Brain microvascular endothelial cell (primary cell): ENCODE results near the gene STXBP3.
A peak's percentile ranks its signal among the peaks of the same experiment; 100 is the strongest.

Experiments used
- DNase-seq: peaks from one replicate; pipeline ENCODE4 v3.0.0-alpha.2; 2020
- H3K27ac ChIP-seq: fragments of 250-450 bp; sonication (Bioruptor Pico); 2 replicates; pipeline ENCODE4 v1.5.1; 2020; ENCODE audit warnings: mild to moderate bottlenecking, moderate library complexity
- H3K27me3 ChIP-seq: fragments of 250-450 bp; sonication (Bioruptor Pico); replicated peaks from 2 replicates; pipeline ENCODE4 v1.5.1; 2020; ENCODE audit warnings: mild to moderate bottlenecking
- H3K36me3 ChIP-seq: fragments of 250-450 bp; sonication (Bioruptor Pico); replicated peaks from 2 replicates; pipeline ENCODE4 v1.5.1; 2020; ENCODE audit warnings: mild to moderate bottlenecking
- H3K4me3 ChIP-seq: 2 replicates; pipeline ENCODE4 v1.5.1; 2011; ENCODE audit warnings: low read depth, mild to moderate bottlenecking, control low read depth, low read length, moderate library complexity
- in situ Hi-C: cut with HindIII; loops from 2 replicates; pipeline ENCODE4 v1.10.0; 2017; ENCODE audit warnings: low sequenced_read_pairs, low pct_ligation_motif_present
- TF ChIP-seq, protein P1 (sequence below): IDR thresholded peaks from 2 replicates; pipeline ENCODE4 v1.5.1; 2011; ENCODE audit warnings: low read depth, mild to moderate bottlenecking, moderate library complexity, low read length, control low read depth, inconsistent platforms; ENCODE audit errors: missing control alignments

The STXBP3 gene

GRCh38 chr1:108829498-108829916, 83.0 kb downstream of the STXBP3 start:
- H3K4me3 ChIP-seq = no peak overlapping the region
- H3K27me3 ChIP-seq = no peaks in the 10 kb centered on the region
- in situ Hi-C loops = loop anchor here (10.0 kb wide), 1 partner anchor 65 kb away; no protein-coding TSS in a partner anchor
- TF ChIP-seq, protein P1, sequence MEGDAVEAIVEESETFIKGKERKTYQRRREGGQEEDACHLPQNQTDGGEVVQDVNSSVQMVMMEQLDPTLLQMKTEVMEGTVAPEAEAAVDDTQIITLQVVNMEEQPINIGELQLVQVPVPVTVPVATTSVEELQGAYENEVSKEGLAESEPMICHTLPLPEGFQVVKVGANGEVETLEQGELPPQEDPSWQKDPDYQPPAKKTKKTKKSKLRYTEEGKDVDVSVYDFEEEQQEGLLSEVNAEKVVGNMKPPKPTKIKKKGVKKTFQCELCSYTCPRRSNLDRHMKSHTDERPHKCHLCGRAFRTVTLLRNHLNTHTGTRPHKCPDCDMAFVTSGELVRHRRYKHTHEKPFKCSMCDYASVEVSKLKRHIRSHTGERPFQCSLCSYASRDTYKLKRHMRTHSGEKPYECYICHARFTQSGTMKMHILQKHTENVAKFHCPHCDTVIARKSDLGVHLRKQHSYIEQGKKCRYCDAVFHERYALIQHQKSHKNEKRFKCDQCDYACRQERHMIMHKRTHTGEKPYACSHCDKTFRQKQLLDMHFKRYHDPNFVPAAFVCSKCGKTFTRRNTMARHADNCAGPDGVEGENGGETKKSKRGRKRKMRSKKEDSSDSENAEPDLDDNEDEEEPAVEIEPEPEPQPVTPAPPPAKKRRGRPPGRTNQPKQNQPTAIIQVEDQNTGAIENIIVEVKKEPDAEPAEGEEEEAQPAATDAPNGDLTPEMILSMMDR = no peak
- H3K27ac ChIP-seq = peak overlapping the region; percentile 96
- no peaks in the 10 kb centered on the region for H3K36me3 ChIP-seq
- peak; percentile 35 for DNase-seq

DNA sequence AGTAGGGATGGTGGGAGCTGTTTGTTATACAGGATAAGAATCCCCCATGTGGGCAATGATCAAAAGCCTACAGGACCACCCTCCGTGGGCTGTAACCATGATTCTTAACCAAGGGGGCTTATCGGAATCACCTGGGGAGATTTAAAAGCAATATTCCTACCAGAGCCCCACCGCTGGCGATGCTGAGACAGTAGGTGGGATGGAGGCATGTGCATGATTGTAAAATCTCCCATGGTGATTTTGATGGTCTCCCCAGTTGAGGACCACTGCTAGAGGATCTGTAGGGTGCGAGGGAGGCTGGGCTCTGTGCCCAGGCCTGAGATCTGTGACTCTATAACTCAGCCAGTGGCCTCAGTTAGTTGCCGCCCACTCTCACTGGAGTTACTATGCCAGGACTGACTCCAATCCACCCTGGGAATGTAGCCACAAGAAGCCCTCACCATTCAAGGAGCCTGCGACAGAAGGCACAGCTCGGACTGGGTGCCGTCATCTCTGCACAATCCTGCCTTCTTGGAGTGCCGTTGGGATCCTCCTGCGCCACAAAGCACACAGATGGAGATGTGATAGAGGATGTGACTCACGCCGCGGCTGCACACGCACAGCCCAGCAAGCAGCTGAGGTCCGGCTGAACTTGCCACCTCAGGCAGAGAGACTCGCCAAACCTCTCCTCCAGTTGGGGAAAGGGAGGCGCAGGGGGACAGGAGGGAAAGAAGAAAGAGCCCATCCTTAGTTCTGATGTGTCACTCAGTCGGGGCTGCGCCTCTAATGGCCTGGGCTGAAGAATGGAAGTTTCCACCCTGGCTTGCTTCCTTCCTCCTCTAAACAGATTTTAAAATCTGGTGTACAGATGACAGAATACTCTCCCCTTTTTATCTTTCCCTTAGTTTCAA, 83.9 kb downstream of the STXBP3 start:
- Histone ChIP-seq H3K36me3 (no peaks in the 10 kb centered on the region), H3K27ac (peak overlapping the region; percentile 96), H3K4me3 (peak overlapping the region; percentile 13), H3K27me3 (no peaks in the 10 kb centered on the region)
- in situ Hi-C loops = no loop called here
- DNase-seq = peak; percentile 98
- TF ChIP-seq, protein P1 = no peak

DNA sequence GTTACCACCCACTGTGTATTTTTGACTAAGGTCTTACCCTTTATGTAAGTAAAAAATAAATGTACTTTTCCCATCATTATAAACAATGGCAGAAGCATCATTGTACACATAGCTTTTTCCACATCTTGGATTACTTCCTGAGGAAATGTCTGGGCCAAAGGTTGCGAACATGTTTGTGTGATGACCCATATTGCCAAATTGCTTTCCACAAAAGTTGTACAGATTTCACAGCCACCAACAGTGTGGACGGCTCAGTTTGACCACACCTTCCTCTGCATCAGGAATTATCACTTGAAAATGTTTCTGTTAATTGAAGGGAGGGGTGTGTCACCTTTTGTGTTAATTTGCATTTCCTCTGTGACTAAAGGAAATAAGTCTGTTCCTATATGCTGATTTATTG, 84.8 kb downstream of the STXBP3 start:
- TF ChIP-seq, protein P1 = no peak
- peak; percentile 65 for DNase-seq
- no peaks in the 10 kb centered on the region for H3K36me3 ChIP-seq
- no peak overlapping the region for H3K4me3 ChIP-seq
- in situ Hi-C loops = no loop called here
- no peaks in the 10 kb centered on the region for H3K27me3 ChIP-seq
- peak overlapping the region; percentile 96 for H3K27ac ChIP-seq

DNA sequence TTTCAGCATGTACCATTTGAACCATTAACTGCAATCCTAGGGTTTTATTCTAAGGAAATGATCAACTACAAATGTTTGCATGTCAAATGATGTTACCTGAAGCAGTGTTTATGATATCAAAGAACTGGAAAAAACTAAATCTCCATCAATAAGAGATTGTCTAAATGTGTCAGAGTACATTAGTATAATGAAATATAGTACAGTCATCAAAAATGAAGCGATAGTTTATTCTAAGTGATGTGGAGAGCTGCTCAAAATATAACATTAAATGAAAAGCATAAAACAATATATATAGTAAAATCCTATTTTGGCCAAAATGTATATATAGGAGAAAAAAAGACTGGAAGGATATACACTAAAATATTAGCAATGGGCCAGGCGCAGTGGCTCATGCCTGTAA, 86.5 kb downstream of the STXBP3 start:
- no peaks in the 10 kb centered on the region for H3K36me3 ChIP-seq
- TF ChIP-seq, protein P1 = no peak

GRCh38 chr1:108841703-108842102, 95.2 kb downstream of the STXBP3 start:
- in situ Hi-C loops = no loop called here

More for the DNA sequence above, 86.5 kb downstream of the STXBP3 start:
- H3K4me3 ChIP-seq = no peak overlapping the region
- DNase-seq = no peak
- no peak overlapping the region for H3K27ac ChIP-seq
- in situ Hi-C loops = no loop called here
- no peaks in the 10 kb centered on the region for H3K27me3 ChIP-seq

More at GRCh38 chr1:108841703-108842102, 95.2 kb downstream of the STXBP3 start:
- Histone ChIP-seq H3K27ac (no peak overlapping the region), H3K27me3 (no peaks in the 10 kb centered on the region), H3K4me3 (no peak overlapping the region), H3K36me3 (no peaks in the 10 kb centered on the region)
- TF ChIP-seq, protein P1 = no peak
- no peak for DNase-seq
